Activated CD8-positive, alpha-beta memory T cell treated with anti-CD3 and anti-CD28 coated beads for 4 hours (primary cell): ENCODE measurements around the gene GSAP.

ENCODE experiments used
- DNase-seq, 2 donors: peaks; one replicate each; pipeline ENCODE4 v3.0.0-alpha.2; 2020; ENCODE audit warnings: low read depth in 2 of 2

GSAP gene

GRCh38 chr7:77327932-77328628, 88.1 kb downstream of the GSAP start:
- no peak for DNase-seq

- DNase-seq: no peak
Observed at GRCh38 chr7:77327067-77327931, 88.8 kb downstream of the GSAP start.

GRCh38 chr7:77326131-77326530, 90.0 kb downstream of the GSAP start:
- DNase-seq: no peak

- DNase-seq: no peak
Observed at GRCh38 chr7:77321300-77321699, 94.8 kb downstream of the GSAP start.

- DNase-seq: no peak
Observed at GRCh38 chr7:77320714-77321113, 95.4 kb downstream of the GSAP start.

GRCh38 chr7:77320137-77320536, 96.0 kb downstream of the GSAP start:
- DNase-seq: no peak

GRCh38 chr7:77318019-77318418, 98.1 kb downstream of the GSAP start:
- DNase-seq: no peak

GRCh38 chr7:77316219-77316978, 99.8 kb downstream of the GSAP start:
- no peak for DNase-seq

- DNase-seq: no peak
Observed at GRCh38 chr7:77315182-77315591, 101.0 kb downstream of the GSAP start.

- no peak for DNase-seq
Observed at GRCh38 chr7:77313876-77314480, 102.2 kb downstream of the GSAP start.

GRCh38 chr7:77313085-77313484, 103.1 kb downstream of the GSAP start:
- no peak for DNase-seq

- DNase-seq: no peak
Observed at GRCh38 chr7:77310982-77311381, 105.2 kb downstream of the GSAP start.

- DNase-seq: no peak
Observed at GRCh38 chr7:77309714-77310220, 106.4 kb downstream of the GSAP start.

- no peak for DNase-seq
Observed at GRCh38 chr7:77308792-77309191, 107.4 kb downstream of the GSAP start.

- no peak for DNase-seq
Observed at GRCh38 chr7:77306231-77307067, 109.7 kb downstream of the GSAP start.

GRCh38 chr7:77295549-77295948, 120.6 kb downstream of the GSAP start:
- no peak for DNase-seq

GRCh38 chr7:77293046-77293445, 123.1 kb downstream of the GSAP start:
- no peak for DNase-seq

GRCh38 chr7:77290425-77290824, 125.7 kb downstream of the GSAP start:
- DNase-seq: no peak

GRCh38 chr7:77289387-77289786, 126.8 kb downstream of the GSAP start:
- DNase-seq: no peak

GRCh38 chr7:77288676-77289320, 127.4 kb downstream of the GSAP start:
- DNase-seq: no peak
